GM18502 (cell line): ENCODE results near the gene SOX18.

Experiments
- ATAC-seq: cut with Tn5 transposase; IDR thresholded peaks from one replicate; pipeline ENCODE4 v1.9.1; 2021; ENCODE audit warnings: mild to moderate bottlenecking; ENCODE audit not compliant: unreplicated experiment, poor library complexity

The SOX18 gene

DNA sequence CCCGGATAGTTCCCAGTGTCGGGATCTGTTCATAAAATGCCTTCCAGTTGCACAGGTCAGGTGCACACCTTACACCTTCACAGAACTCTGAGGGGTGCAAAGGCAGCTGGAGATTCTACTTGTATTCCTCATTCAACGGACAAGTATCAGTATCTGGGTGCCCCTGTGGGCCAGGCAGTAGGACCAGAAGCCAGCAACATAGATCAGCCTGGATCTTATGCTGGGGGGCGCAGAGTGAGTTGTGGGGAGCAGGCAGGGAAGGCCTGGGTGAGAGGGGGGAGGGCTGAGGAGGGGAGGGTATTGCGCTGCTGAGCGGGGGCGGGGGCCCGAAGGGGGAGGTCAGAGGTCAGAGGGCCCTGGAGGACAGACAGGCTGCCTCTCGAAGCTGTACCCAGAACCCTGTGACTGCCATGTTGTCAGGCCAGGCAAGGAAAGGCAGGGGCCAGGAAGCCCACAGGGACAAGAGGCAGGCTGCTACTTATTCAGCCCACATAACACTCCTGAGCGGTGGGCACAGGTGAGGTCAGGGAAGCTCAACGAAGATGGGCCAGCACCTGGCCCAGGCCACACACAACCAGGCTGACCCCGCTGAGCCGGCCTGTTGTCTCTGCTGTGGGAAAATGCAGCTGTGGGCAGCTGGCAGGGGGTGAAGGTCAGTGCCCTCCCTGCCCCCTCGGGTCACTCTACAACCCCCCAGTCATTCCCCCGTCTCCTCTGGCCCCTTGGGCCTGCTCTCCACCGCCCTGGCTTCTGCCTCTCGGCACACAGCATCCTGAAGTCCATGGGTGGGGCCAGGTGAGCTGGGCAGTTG lies 31.6 kb upstream of the SOX18 start:
- ATAC-seq = no peak

GRCh38 chr20:64080013-64080812 lies 30.8 kb upstream of the SOX18 start, which contains the start of gene OPRL1:
Gene OPRL1 (plus strand): TSS chr20:64080082. CDS start chr20:64092721, 12,639 bp downstream.
- ATAC-seq = peak; percentile 2

- ATAC-seq = peak; percentile 47
These were observed 30.0 kb upstream of the SOX18 start, which contains the start of gene RGS19 for GRCh38 chr20:64079273-64080012. Gene RGS19 (minus strand): TSS chr20:64079518. CDS start chr20:64076886, 2,632 bp downstream.

DNA sequence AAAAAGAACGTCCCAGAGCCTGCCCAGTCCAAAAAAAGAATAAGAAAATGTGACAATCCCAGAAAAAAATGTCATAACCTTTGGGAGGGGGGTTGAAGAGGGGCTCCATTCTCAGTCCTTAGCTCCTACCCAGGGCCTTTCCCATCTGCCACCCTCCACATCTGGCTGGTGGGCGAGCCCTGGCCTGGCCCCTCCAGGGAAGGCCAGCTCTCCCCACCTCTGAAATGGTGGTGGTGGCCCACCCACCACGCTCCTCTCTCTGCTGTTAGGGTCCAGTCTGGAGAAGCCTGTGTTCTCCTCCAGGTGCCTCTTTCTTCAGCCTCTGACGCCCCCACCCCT lies 29.5 kb upstream of the SOX18 start:
- no peak for ATAC-seq

DNA sequence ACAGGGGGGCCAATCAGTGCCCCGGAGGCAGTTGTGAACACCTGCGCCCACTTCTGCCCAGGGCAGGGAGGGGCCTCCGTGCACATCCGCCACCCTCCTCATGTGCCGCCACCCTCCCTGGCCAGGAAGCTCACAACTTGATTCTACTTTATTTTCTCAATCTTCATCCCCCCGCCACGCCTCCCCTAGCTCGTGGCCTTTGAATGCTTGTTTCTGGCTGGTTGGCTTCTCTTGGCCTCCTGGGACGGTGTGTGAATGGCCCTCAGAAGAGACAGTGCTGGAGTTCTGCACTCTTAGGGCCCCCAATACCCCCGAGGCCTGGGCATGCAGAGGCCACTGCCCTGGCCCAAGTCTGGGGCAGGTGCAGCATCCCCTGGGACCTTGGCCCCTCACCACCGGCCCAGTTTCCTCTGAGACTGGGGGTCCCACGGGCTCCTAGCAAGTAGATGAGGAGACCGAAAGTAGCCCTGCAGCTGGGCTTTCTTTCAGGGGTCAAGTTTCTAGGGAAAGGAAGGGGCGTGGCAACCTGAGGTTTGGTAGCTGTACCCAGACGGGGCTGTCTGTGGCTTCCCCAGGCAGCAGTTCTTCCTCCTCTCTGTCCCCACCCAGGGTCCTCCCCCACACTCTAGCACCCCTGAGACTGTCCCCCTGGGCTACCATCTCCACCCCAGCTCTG lies 28.6 kb upstream of the SOX18 start:
- ATAC-seq = no peak

- no peak for ATAC-seq
These were observed 28.1 kb upstream of the SOX18 start for GRCh38 chr20:64077541-64077875.

DNA sequence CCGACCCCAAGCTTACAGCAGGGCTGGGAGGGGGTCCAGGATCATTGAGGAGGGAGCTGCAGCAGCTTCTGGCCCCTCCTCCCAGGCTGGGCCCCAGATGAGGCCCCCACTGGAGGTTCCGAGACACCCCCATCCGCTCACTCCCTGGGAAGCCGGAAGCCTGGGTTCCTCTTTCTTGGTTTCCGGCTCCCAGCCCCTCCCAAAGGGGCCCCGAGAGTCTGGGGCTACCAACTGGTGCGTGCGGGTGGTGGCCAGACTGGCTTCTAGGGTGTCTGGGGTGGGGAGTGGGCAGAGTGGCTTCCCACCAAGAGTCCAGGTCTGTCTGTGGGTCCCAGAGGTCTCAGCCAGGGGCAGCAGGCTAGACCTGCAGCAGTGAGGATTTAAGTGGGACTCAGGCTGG lies 27.7 kb upstream of the SOX18 start:
- ATAC-seq = no peak

DNA sequence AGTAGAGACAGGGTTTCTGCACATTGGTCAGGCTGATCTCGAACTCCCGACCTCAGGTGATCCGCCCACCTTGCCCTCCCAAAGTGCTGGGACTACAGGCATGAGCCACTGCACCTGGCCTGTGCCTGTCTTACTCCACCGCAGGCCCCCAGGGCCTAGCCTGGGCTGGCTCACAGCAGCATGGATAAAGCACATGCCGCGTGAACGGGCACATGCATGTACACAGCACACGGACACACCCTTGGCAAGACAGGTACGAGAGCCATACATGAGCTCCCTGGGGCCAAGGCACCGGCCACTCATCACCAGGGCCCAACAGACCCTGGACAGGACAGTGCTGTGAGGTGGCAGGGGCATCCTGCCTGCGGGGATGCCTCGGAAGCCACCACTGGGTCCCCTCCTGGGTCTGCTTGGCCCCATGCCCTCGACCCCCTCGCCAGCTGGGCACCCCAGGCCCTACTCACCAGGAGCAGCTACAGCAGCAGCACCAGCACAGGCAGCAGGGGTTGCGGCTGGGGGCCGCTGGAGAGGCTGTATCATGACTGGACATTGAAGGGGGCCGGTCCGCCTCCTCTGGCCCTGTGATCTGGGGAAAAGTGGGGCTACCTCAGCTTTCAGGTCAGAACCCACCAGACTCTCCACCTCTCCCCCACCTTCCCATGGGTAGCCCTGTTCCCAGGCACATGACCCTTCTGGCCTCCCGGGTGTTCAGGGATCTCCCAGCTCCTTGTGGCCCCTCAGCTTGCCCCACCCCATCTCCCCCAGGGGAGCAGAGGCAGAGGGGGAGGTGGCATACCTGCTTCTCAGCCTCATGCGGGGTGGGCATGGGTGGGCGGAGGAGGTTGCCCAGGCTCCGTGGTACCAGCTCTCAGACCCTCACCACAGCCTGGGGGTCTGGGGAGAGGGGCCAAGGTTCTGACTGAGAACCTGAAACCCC lies 26.9 kb upstream of the SOX18 start:
- no peak for ATAC-seq

- ATAC-seq = no peak
These were observed 26.1 kb upstream of the SOX18 start for GRCh38 chr20:64075556-64075955.

DNA sequence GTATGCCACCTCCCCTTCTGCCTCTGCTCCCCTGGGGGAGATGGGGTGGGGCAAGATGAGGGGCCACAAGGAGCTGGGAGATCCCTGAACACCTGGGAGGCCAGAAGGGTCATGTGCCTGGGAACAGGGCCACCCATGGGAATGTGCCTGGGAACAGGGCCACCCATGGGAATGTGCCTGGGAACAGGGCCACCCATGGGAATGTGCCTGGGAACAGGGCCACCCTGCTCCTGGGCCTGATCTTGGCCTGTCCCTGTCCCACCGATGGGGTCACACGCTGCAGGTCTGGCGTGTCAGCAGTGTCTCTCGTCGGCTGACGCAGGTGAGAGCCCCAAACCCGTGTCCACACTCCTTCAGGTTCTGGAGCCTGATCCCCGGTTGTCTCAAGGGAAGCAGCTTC lies 25.5 kb upstream of the SOX18 start:
- no peak for ATAC-seq

- no peak for ATAC-seq
These were observed 24.8 kb upstream of the SOX18 start for GRCh38 chr20:64074184-64074789.

GRCh38 chr20:64073476-64074183 lies 24.2 kb upstream of the SOX18 start:
- ATAC-seq = no peak

DNA sequence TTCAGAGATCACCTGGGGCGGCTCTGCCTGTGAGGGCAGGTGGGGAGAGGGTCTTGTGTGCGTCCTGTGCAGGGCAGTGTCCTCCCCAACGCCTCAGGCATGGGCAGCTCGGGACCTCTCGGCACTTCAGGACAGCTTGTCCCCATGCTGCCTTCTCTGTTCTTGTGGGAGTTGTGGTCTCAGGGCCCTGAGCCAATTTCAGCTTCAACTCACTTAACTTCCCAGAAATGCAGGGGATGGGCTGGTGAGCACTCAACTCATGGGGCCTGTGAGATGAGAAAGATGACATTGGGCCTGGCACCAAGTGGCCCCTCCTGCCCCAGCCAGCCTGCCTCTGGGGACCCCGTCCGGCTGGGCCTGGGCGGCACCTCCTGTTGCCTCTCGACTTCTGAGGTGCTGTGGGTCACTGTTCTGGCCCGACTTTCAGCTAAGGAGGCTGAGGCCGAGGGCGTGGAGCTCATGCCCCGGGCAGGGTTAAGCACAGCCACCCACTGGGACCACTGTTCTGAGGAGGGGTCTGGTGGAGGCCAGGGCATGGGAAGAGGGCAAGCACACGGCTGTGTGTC lies 23.1 kb upstream of the SOX18 start:
- no peak for ATAC-seq

DNA sequence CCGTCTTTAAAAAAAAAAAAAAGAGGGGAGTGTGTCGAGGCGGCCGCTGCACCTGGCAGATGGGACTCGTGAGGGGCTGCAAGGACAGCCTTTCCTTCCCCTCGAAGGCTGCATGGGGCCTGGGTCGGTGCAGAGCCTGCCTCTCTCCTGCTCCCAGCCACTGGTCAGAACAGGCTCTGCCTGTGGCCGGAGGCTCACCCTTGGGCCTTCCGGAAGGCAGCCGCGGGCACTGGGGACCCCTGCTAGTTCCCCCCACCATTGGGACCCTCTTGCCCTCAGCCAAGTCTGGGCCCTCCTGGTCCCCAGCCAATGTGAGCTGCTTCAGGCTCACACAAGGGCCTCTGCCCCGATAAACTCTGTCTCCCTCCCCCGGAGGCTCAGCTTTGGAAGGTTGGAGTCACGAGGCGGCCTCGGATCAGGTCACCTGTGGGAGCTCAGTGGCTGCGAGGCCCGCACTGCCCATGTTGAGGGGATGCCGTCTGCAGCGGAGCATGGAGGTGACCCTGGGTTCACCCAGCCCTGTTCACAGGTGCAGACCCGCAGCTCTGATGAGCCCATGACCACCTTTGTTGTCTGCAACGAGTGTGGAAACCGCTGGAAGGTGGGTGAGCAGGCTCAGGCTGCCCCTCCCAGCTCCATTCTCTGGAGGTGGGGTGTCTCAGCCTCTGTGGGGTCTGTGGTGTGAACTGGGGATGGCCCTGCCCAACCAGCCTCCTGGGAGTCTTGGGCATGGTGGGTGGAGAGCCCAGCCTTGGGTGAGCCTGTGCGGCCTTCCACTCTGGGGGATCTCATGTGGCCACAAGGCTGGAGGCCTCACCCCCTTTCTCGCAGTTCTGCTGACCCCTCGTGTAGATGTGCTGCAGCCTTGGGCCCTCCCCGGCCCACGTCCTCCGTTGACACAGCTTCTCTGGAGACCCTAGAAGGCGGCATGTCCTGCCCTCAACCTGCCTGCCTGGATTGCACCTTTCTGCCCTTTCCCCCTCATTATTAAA lies 22.2 kb upstream of the SOX18 start:
- ATAC-seq = no peak

GRCh38 chr20:64070244-64070993 lies 21.0 kb upstream of the SOX18 start:
- ATAC-seq = no peak

DNA sequence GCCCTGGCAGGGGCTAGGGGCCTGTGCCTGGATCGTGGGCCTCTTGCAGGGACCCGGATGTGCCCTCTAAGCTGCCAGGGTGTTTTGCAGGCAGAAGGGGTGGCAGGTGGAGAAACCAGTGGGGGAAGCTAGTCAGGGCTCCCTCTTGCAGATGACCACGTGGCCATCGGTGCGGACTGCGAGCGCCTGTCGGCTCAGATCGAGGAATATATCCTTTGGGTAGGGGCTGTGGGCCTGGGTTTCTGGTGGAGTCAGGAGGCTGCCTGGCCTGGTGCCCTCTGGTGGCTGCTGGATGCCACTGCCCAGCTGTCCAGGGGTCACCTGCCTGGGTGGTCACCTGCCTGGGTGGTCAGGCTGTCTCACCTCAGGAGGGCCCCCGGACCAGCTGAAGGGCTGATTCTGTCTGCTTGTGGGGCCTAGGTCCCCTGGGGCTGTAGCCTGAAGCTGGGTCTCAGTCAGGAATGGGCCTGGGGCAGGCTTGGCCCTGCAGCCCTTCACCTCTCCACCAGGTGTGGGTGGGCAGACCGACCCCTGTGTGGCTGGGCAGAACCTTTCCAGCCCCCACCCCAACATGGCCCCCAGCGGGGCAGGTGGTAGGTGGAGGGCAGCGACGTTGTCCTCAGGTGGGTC lies 20.3 kb upstream of the SOX18 start:
- no peak for ATAC-seq
